PC-3 (cell line): ENCODE measurements around the gene MED13L. TPM values are rescaled to one million over a fixed set of nuclear protein-coding genes. Genes with fewer than 3 reads are reported as not detected.

ENCODE experiments used
- ATAC-seq: fragments of 200-7000 bp; cut with Tn5 transposase; 2 replicates; pipeline ENCODE4 v1.9.1; 2020; ENCODE audit warnings: mild to moderate bottlenecking, moderate library complexity
- BruUV-seq: library from RNA; stranded (reverse); fragments of 400-500 nt; replicated peaks from 2 replicates; lab custom pipeline; 2021; lab: Mats Ljungman, UMichigan
- CTCF ChIA-PET: fragments of 300-600 bp; sonication (Branson Sonifier 250); formaldehyde crosslinking; loops from one replicate; lab custom pipeline; 2022; ENCODE audit warnings: antibody characterized with exemption; lab: Charles Lee
- POLR2A ChIA-PET: fragments of 300-600 bp; sonication (Branson Sonifier 250); formaldehyde crosslinking; loops from one replicate; lab custom pipeline; 2022; ENCODE audit warnings: antibody characterized with exemption; ENCODE audit not compliant: unreplicated experiment; lab: Charles Lee
- DNase-seq: peaks from one replicate; pipeline ENCODE4 v3.0.0-alpha.2; 2015
- H2AFZ ChIP-seq: fragments of 300-600 bp; sonication (generic); 2 replicates; pipeline ENCODE4 v1.6.0; 2016; ENCODE audit warnings: antibody characterized with exemption, low read length
- H3F3A ChIP-seq: fragments of 300-600 bp; sonication (generic); one replicate; pipeline ENCODE4 v1.6.0; 2017; ENCODE audit warnings: antibody characterized with exemption, low read length, control low read depth, mild to moderate bottlenecking; ENCODE audit not compliant: unreplicated experiment
- H3K27ac ChIP-seq: fragments of 300-600 bp; sonication (generic); 2 replicates; pipeline ENCODE4 v1.5.1; 2016; ENCODE audit warnings: mild to moderate bottlenecking, low read length
- H3K27me3 ChIP-seq: fragments of 300-600 bp; sonication (generic); 2 replicates; pipeline ENCODE4 v1.6.1; 2016; ENCODE audit warnings: low read length, mixed read lengths
- H3K36me3 ChIP-seq: fragments of 300-600 bp; sonication (generic); 2 replicates; pipeline ENCODE4 v1.6.1; 2016; ENCODE audit warnings: low read depth, mixed run types, low read length, mixed read lengths
- H3K4me1 ChIP-seq: fragments of 300-600 bp; sonication (generic); 2 replicates; pipeline ENCODE4 v1.5.1; 2016; ENCODE audit warnings: low read length; ENCODE audit not compliant: insufficient read depth
- H3K4me2 ChIP-seq: fragments of 300-600 bp; sonication (generic); 2 replicates; pipeline ENCODE4 v1.6.0; 2016; ENCODE audit warnings: low read length
- H3K4me3 ChIP-seq: fragments of 300-600 bp; sonication (generic); 2 replicates; pipeline ENCODE4 v1.5.1; 2016; ENCODE audit warnings: mild to moderate bottlenecking, low read length, mixed read lengths
- H3K79me2 ChIP-seq: fragments of 300-600 bp; sonication (generic); 2 replicates; pipeline ENCODE4 v1.6.1; 2017; ENCODE audit warnings: low read length, mixed read lengths
- H3K9ac ChIP-seq: fragments of 300-600 bp; sonication (generic); 2 replicates; pipeline ENCODE4 v1.6.0; 2016; ENCODE audit warnings: mild to moderate bottlenecking, low read length
- H3K9me2 ChIP-seq: fragments of 300-600 bp; sonication (generic); replicated peaks from 2 replicates; pipeline ENCODE4 v1.6.1; 2016; ENCODE audit warnings: mixed run types, low read length, mixed read lengths
- H3K9me3 ChIP-seq: fragments of 300-600 bp; sonication (generic); 2 replicates; pipeline ENCODE4 v1.6.1; 2016; ENCODE audit warnings: low read length, mixed read lengths
- H4K20me1 ChIP-seq: fragments of 300-600 bp; sonication (generic); 2 replicates; pipeline ENCODE4 v1.6.1; 2016; ENCODE audit warnings: low read length, mixed read lengths
- CTCF ChIP-seq: fragments of 300-600 bp; sonication (generic); conservative IDR thresholded peaks from 2 replicates; pipeline ENCODE4 v1.5.1; 2017; ENCODE audit warnings: antibody characterized with exemption, low read depth, mild to moderate bottlenecking, low read length
- EZH2 ChIP-seq: fragments of 300-600 bp; sonication (generic); IDR thresholded peaks from one replicate; pipeline ENCODE4 v1.6.1; 2017; ENCODE audit warnings: antibody characterized with exemption, mild to moderate bottlenecking, low read length; ENCODE audit not compliant: unreplicated experiment
- EZH2phosphoT487 ChIP-seq: fragments of 300-600 bp; sonication (generic); IDR thresholded peaks from 2 replicates; pipeline ENCODE4 v1.6.1; 2018; ENCODE audit warnings: mild to moderate bottlenecking, antibody characterized with exemption, low read length, borderline replicate concordance
- intact Hi-C: fragments of 100-400 bp; cut with micrococcal nuclease; formaldehyde crosslinking; loops from 2 replicates; pipeline ENCODE4 v1.9.0; 2023
- total RNA-seq: library from RNA; depleted of rRNA; stranded (reverse); fragments of >200 nt; gene quantifications from 2 replicates; pipeline ENCODE4 v1.2.3, GENCODE V29; 2014

Gene MED13L
- total RNA-seq, 1 experiment from 2014 or later, result 61.2 TPM

- POLR2A ChIA-PET, result no interaction called here
- Histone ChIP-seq H3K79me2 (peaks cover 100% of the 10 kb centered on the region), H4K20me1 (peaks cover 79% of the 10 kb centered on the region), H3K4me1 (peaks cover 37% of the 10 kb centered on the region), H3K36me3 (no peaks in the 10 kb centered on the region), H3K27me3 (no peaks in the 10 kb centered on the region), H3K27ac (no peak overlapping the region), H3K9ac (no peak overlapping the region), H3K4me3 (no peak overlapping the region), H3K9me2 (no peaks in the 10 kb centered on the region), H2AFZ (no peak overlapping the region), H3K4me2 (no peak overlapping the region), H3F3A (no peaks in the 10 kb centered on the region), H3K9me3 (no peaks in the 10 kb centered on the region)
- no peak for DNase-seq
- intact Hi-C loops, result no loop called here
- no peak for TF ChIP-seq EZH2phosphoT487
- TF ChIP-seq EZH2, result no peak
- no peak for TF ChIP-seq CTCF
- ATAC-seq, result no peak; the same call in 1 of the 2 replicates
- BruUV-seq, result no TSS peak
- CTCF ChIA-PET, result interaction anchor here (0.6 to 0.8 kb wide), 2 partner anchors 301 to 1465 kb away, joined by 3 to 4 read pairs; no protein-coding TSS in a partner anchor
Observed at GRCh38 chr12:116263431-116263830, 14.1 kb downstream of the MED13L start.

- H3K9me2 ChIP-seq, result no peaks in the 10 kb centered on the region
- no TSS peak for BruUV-seq
- no peak overlapping the region for H3K27ac ChIP-seq
- TF ChIP-seq CTCF (no peak), EZH2phosphoT487 (no peak), EZH2 (no peak)
- no peak overlapping the region for H3K4me3 ChIP-seq
- H3K27me3 ChIP-seq, result no peaks in the 10 kb centered on the region
- no peaks in the 10 kb centered on the region for H3K9me3 ChIP-seq
- ChIA-PET POLR2A (no interaction called here), CTCF (interaction anchor here (0.6 kb wide), 1 partner anchor 300 kb away, joined by 3 read pairs; no protein-coding TSS in a partner anchor)
- intact Hi-C loops, result no loop called here
- H3F3A ChIP-seq, result no peaks in the 10 kb centered on the region
- H3K4me1 ChIP-seq, result peaks cover 35% of the 10 kb centered on the region
- no peaks in the 10 kb centered on the region for H3K36me3 ChIP-seq
- H3K4me2 ChIP-seq, result no peak overlapping the region
- DNase-seq (no peak), ATAC-seq (no peak)
- H3K79me2 ChIP-seq, result peaks cover 100% of the 10 kb centered on the region
- H2AFZ ChIP-seq, result no peak overlapping the region
- H4K20me1 ChIP-seq, result peaks cover 78% of the 10 kb centered on the region
- H3K9ac ChIP-seq, result no peak overlapping the region
Observed at GRCh38 chr12:116262741-116263140, 14.8 kb downstream of the MED13L start.

DNA sequence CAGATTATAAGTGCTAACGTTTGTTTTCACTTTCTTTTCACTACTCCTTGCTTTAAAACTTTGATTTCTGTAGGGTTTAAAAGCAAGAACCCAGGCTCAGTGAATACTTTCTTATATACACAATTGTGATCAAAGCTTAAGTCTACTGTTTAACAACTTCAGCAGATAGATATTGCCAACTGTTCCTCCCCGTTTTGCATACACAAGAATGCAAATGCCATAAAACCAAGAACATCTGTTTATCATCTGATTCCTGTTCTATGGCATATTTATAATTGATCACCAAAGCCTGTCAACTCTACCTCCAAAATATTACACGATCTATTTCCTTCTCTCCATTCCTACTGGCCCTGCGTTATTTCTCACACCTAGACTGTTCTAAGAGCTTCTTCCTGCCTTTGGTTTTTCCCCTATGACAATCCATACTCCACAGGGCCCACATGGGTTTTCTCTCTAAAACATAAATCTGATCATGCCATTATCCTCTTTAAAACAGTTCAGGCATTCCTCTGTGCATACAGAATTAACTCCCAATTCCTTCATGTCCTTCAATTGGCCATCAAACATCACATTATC, 15.9 kb downstream of the MED13L start:
- Histone ChIP-seq H3K27ac (no peak overlapping the region), H3K4me2 (no peak overlapping the region), H3K9ac (no peak overlapping the region), H3K4me3 (no peak overlapping the region), H2AFZ (no peak overlapping the region), H3K9me3 (no peaks in the 10 kb centered on the region), H3K79me2 (peaks cover 100% of the 10 kb centered on the region), H3K4me1 (peaks cover 31% of the 10 kb centered on the region), H3F3A (no peaks in the 10 kb centered on the region), H4K20me1 (peaks cover 75% of the 10 kb centered on the region), H3K36me3 (no peaks in the 10 kb centered on the region), H3K9me2 (no peaks in the 10 kb centered on the region), H3K27me3 (no peaks in the 10 kb centered on the region)
- ChIA-PET CTCF (interaction anchor here (0.6 kb wide), 1 partner anchor 8 kb away, joined by 16 read pairs; no protein-coding TSS in a partner anchor), POLR2A (interaction anchor here (0.6 kb wide), 1 partner anchor 111 kb away, joined by 4 read pairs; no protein-coding TSS in a partner anchor)
- ATAC-seq, result no peak
- TF ChIP-seq EZH2phosphoT487, result no peak
- no peak for TF ChIP-seq CTCF
- TF ChIP-seq EZH2, result no peak
- no peak for DNase-seq
- intact Hi-C loops, result no loop called here
- BruUV-seq, result no TSS peak
